Testis (tissue), 3 donors: ENCODE data around the gene HLCS. TPM values are rescaled to one million over a fixed set of nuclear protein-coding genes. Genes with fewer than 3 reads are reported as not detected.

ENCODE experiments used
- DNase-seq: peaks from one replicate; pipeline ENCODE4 v3.0.0-alpha.2; 2019
- H3K27ac ChIP-seq, 2 donors: fragments of 200-600 bp; sonication (generic); one replicate each; pipeline ENCODE4 v1.5.1; 2019
- H3K27me3 ChIP-seq: fragments of 200-600 bp; sonication (generic); one replicate; pipeline ENCODE4 v1.5.1; 2019
- H3K36me3 ChIP-seq: fragments of 200-600 bp; sonication (generic); one replicate; pipeline ENCODE4 v1.5.1; 2017; ENCODE audit warnings: low read depth; ENCODE audit errors: missing control alignments
- H3K4me1 ChIP-seq: fragments of 200-600 bp; sonication (generic); one replicate; pipeline ENCODE4 v1.5.1; 2019
- H3K4me3 ChIP-seq, 2 donors: fragments of 200-600 bp; sonication (generic); one replicate each; pipeline ENCODE4 v1.5.1; 2017 to 2019
- H3K9me3 ChIP-seq: fragments of 200-600 bp; sonication (generic); one replicate; pipeline ENCODE4 v1.5.1; 2017
- POLR2A ChIP-seq: fragments of 450-650 bp; IDR thresholded peaks from one replicate; pipeline ENCODE4 v1.6.1; 2017; ENCODE audit warnings: antibody characterized with exemption, mild to moderate bottlenecking, moderate library complexity
- WGBS, 2 donors: methylation state at CpG; one replicate each; pipeline ENCODE4 v1.1.5; 2018; 5-methylcytosine and 5-hydroxymethylcytosine counted together
- intact Hi-C: fragments of 100-400 bp; cut with DNase I; formaldehyde crosslinking; loops from one replicate; pipeline ENCODE4 v1.15.1; 2023; ENCODE audit warnings: low total_unique reads
- polyA plus RNA-seq: library from polyadenylated mRNA; stranded (reverse); fragments of 350-450 nt; fragmentation: Illumina TruSeq; extraction: RNeasy Lipid Tissue Mini Kit (QIAGEN cat#74804); gene quantifications from one replicate; pipeline ENCODE4 v1.2.3, GENCODE V29; 2014; ENCODE audit warnings: low read depth, low replicate concordance; ENCODE audit not compliant: insufficient read depth
- total RNA-seq, 2 donors: library from RNA; depleted of rRNA; stranded (reverse); fragments of >200 nt; gene quantifications; one replicate each; pipeline ENCODE4 v1.2.3, GENCODE V29; 2016
- TF ChIP-seq, protein P1 (sequence below), 3 experiments: fragments of 450-650 bp in 2 of 3; fragments of 200-600 bp in 1 of 3; sonication (generic) in 1 of 3; IDR thresholded peaks; one replicate each; pipeline ENCODE4 v1.5.1; 2016 to 2019; ENCODE audit warnings: antibody characterized with exemption in 3 of 3, mild to moderate bottlenecking in 2 of 3, moderate library complexity in 1 of 3

The HLCS gene
- total and polyA plus RNA-seq, 3 donors from 2014 or later = 19.5 to 38.1 (median 30.1) TPM

- TF ChIP-seq, protein P1, sequence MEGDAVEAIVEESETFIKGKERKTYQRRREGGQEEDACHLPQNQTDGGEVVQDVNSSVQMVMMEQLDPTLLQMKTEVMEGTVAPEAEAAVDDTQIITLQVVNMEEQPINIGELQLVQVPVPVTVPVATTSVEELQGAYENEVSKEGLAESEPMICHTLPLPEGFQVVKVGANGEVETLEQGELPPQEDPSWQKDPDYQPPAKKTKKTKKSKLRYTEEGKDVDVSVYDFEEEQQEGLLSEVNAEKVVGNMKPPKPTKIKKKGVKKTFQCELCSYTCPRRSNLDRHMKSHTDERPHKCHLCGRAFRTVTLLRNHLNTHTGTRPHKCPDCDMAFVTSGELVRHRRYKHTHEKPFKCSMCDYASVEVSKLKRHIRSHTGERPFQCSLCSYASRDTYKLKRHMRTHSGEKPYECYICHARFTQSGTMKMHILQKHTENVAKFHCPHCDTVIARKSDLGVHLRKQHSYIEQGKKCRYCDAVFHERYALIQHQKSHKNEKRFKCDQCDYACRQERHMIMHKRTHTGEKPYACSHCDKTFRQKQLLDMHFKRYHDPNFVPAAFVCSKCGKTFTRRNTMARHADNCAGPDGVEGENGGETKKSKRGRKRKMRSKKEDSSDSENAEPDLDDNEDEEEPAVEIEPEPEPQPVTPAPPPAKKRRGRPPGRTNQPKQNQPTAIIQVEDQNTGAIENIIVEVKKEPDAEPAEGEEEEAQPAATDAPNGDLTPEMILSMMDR (IDR thresholded peaks at IDR 0.05) = no peak
- no peak for TF ChIP-seq POLR2A
- intact Hi-C loops = no loop called here
- 94 to 97% methylated on average over 2 of the region's 2 CpGs for WGBS, 2 donors
- Histone ChIP-seq H3K4me1 (no peaks in the 10 kb centered on the region), H3K9me3 (no peaks in the 10 kb centered on the region), H3K27me3 (no peaks in the 10 kb centered on the region), H3K4me3 (no peak overlapping the region), H3K36me3 (no peaks in the 10 kb centered on the region), H3K27ac (no peak overlapping the region)
- DNase-seq = no peak
Observed at GRCh38 chr21:36785615-36786014, 180.9 kb downstream of the HLCS start.

- Histone ChIP-seq H3K36me3 (no peaks in the 10 kb centered on the region), H3K9me3 (no peaks in the 10 kb centered on the region), H3K4me1 (no peaks in the 10 kb centered on the region), H3K27ac (no peak overlapping the region), H3K27me3 (no peaks in the 10 kb centered on the region), H3K4me3 (no peak overlapping the region)
- TF ChIP-seq, protein P1 (IDR thresholded peaks at IDR 0.05) = no peak
- no peak for TF ChIP-seq POLR2A
- intact Hi-C loops = no loop called here
- no peak for DNase-seq
- WGBS, 2 donors = 91 to 92% methylated on average over 12 of the region's 12 CpGs
Observed at GRCh38 chr21:36784947-36785346, 181.5 kb downstream of the HLCS start.

DNA sequence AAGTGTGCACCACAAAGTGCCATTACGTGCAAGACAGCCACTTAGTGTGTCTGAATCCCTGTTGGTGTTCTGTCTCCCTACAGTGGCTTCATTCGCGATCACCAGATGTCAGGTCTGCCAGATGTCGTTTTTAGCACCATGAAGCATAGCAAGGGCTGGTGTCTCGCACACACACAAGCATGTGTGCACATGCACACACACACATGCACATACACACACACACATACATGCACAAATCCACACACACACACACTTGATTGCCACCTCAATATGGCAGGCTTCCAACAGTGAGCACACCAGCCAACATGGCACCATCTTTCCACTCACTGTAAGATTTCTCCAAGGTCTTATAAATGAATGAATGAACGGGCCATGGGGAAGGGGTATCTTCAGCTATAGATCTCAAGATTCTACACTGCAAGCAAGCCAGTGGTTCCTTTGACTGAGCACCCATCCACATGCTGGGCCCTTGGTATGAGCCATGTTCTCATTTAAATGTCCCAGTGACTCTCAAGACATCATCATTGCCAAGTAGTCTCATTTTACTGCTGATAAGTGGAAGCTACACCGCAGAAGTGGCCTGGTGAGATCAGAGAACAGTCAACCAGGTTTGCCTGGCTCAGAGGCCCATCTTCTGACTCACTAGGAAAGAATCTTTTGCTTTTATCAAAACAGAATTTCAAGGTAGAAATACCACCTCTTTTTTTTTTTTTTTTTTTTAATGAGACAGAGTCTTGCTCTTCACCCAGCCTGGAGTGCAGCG, 182.7 kb downstream of the HLCS start:
- 95 to 96% methylated on average over 8 of the region's 8 CpGs for WGBS, 2 donors
- Histone ChIP-seq H3K9me3 (no peaks in the 10 kb centered on the region), H3K4me1 (no peaks in the 10 kb centered on the region), H3K36me3 (no peaks in the 10 kb centered on the region), H3K27ac (no peak overlapping the region), H3K4me3 (no peak overlapping the region), H3K27me3 (no peaks in the 10 kb centered on the region)
- intact Hi-C loops = no loop called here
- TF ChIP-seq POLR2A = no peak
- TF ChIP-seq, protein P1 (IDR thresholded peaks at IDR 0.05) = no peak
- no peak for DNase-seq

GRCh38 chr21:36780861-36781260, 185.6 kb downstream of the HLCS start:
- Histone ChIP-seq H3K27ac (no peak overlapping the region), H3K36me3 (no peaks in the 10 kb centered on the region), H3K9me3 (no peaks in the 10 kb centered on the region), H3K27me3 (no peaks in the 10 kb centered on the region), H3K4me1 (no peaks in the 10 kb centered on the region), H3K4me3 (no peak overlapping the region)
- TF ChIP-seq, protein P1 (IDR thresholded peaks at IDR 0.05) = no peak
- no peak for TF ChIP-seq POLR2A
- intact Hi-C loops = no loop called here
- no peak for DNase-seq
- WGBS, 2 donors = 82 to 97% methylated on average over 3 to 6 of the region's 6 CpGs
